ENCODE measurements around the gene IL20RA. TPM values are rescaled to one million over a fixed set of nuclear protein-coding genes. Genes with fewer than 3 reads are reported as not detected.
"Not testable (repeated sequence)": the region's sequence is repeated elsewhere in the genome, so short reads cannot be mapped to it uniquely, and the experiment has no call there.

Gene IL20RA
- polyA plus RNA-seq, 4 donors: 0.81 to 3.0 (median 1.4) TPM

- H3K27me3 ChIP-seq (ENCODE audit: control insufficient read depth in 3 of 3, insufficient read depth in 3 of 3, low read length in 3 of 3): no peaks in the 10 kb centered on the region
- no peak for DNase-seq
- H3K36me3 ChIP-seq (ENCODE audit: control insufficient read depth in 3 of 3, insufficient read depth in 2 of 3, low read depth in 1 of 3, low read length in 3 of 3): no peaks in the 10 kb centered on the region
- peaks cover 0 to 5% (median 0%) of the 10 kb centered on the region in 3 donors for H3K4me1 ChIP-seq (ENCODE audit: control insufficient read depth in 3 of 3, insufficient read depth in 2 of 3, low read depth in 1 of 3, low read length in 2 of 3)
- no peaks in the 10 kb centered on the region for H3K9me3 ChIP-seq (ENCODE audit: control insufficient read depth in 2 of 2, insufficient read depth in 1 of 2, low read depth in 1 of 2, low read length in 1 of 2)
- H3K4me3 ChIP-seq (ENCODE audit: low read depth in 1 of 3, low read length in 3 of 3): no peak overlapping the region
- 89 to 96% (median 95%) methylated on average over 4 of the region's 4 CpGs for WGBS, 3 donors
- FAIRE-seq: no peak
- H3K27ac ChIP-seq (ENCODE audit: low read depth in 1 of 3, low read length in 2 of 3): no peak overlapping the region
Measured at GRCh38 chr6:137084090-137084489, 39.3 kb upstream of the IL20RA start.

GRCh38 chr6:137081997-137082396 lies 37.2 kb upstream of the IL20RA start:
- Histone ChIP-seq H3K27ac (ENCODE audit: low read depth in 1 of 3, low read length in 2 of 3) (no peak overlapping the region), H3K27me3 (ENCODE audit: control insufficient read depth in 3 of 3, insufficient read depth in 3 of 3, low read length in 3 of 3) (no peaks in the 10 kb centered on the region), H3K9me3 (ENCODE audit: control insufficient read depth in 2 of 2, insufficient read depth in 1 of 2, low read depth in 1 of 2, low read length in 1 of 2) (no peaks in the 10 kb centered on the region), H3K4me3 (ENCODE audit: low read depth in 1 of 3, low read length in 3 of 3) (no peak overlapping the region), H3K36me3 (ENCODE audit: control insufficient read depth in 3 of 3, insufficient read depth in 2 of 3, low read depth in 1 of 3, low read length in 3 of 3) (no peaks in the 10 kb centered on the region), H3K4me1 (ENCODE audit: control insufficient read depth in 3 of 3, insufficient read depth in 2 of 3, low read depth in 1 of 3, low read length in 2 of 3) (no peaks in the 10 kb centered on the region)
- DNase-seq: no peak
- FAIRE-seq: no peak
- 81 to 95% (median 93%) methylated on average over 3 of the region's 3 CpGs for WGBS, 3 donors

- DNase-seq (no peak), FAIRE-seq (no peak)
- Histone ChIP-seq H3K27ac (ENCODE audit: low read depth in 1 of 3, low read length in 2 of 3) (no peak overlapping the region), H3K27me3 (ENCODE audit: control insufficient read depth in 3 of 3, insufficient read depth in 3 of 3, low read length in 3 of 3) (no peaks in the 10 kb centered on the region), H3K4me1 (ENCODE audit: control insufficient read depth in 3 of 3, insufficient read depth in 2 of 3, low read depth in 1 of 3, low read length in 2 of 3) (no peaks in the 10 kb centered on the region), H3K9me3 (ENCODE audit: control insufficient read depth in 2 of 2, insufficient read depth in 1 of 2, low read depth in 1 of 2, low read length in 1 of 2) (no peaks in the 10 kb centered on the region), H3K4me3 (ENCODE audit: low read depth in 1 of 3, low read length in 3 of 3) (no peak overlapping the region), H3K36me3 (ENCODE audit: control insufficient read depth in 3 of 3, insufficient read depth in 2 of 3, low read depth in 1 of 3, low read length in 3 of 3) (no peaks in the 10 kb centered on the region)
- WGBS, 3 donors: 81 to 98% (median 89%) methylated on average over 4 of the region's 4 CpGs
Measured at GRCh38 chr6:137080711-137081110, 35.9 kb upstream of the IL20RA start.

GRCh38 chr6:137076277-137077068 lies 31.7 kb upstream of the IL20RA start:
- DNase-seq: peak; percentile 84 to 92
- no peak for FAIRE-seq
- WGBS, 3 donors: 63 to 69% (median 67%) methylated on average over 4 of the region's 4 CpGs
- Histone ChIP-seq H3K27ac (ENCODE audit: low read depth in 1 of 3, low read length in 2 of 3) (no peak overlapping the region), H3K4me1 (ENCODE audit: control insufficient read depth in 3 of 3, insufficient read depth in 2 of 3, low read depth in 1 of 3, low read length in 2 of 3) (no peaks in the 10 kb centered on the region), H3K9me3 (ENCODE audit: control insufficient read depth in 2 of 2, insufficient read depth in 1 of 2, low read depth in 1 of 2, low read length in 1 of 2) (no peaks in the 10 kb centered on the region), H3K27me3 (ENCODE audit: control insufficient read depth in 3 of 3, insufficient read depth in 3 of 3, low read length in 3 of 3) (no peaks in the 10 kb centered on the region), H3K4me3 (ENCODE audit: low read depth in 1 of 3, low read length in 3 of 3) (no peak overlapping the region), H3K36me3 (ENCODE audit: control insufficient read depth in 3 of 3, insufficient read depth in 2 of 3, low read depth in 1 of 3, low read length in 3 of 3) (no peaks in the 10 kb centered on the region)

- not testable (repeated sequence) for H3K4me1 ChIP-seq (ENCODE audit: control insufficient read depth in 3 of 3, insufficient read depth in 2 of 3, low read depth in 1 of 3, low read length in 2 of 3); H3K4me3 ChIP-seq (ENCODE audit: low read depth in 1 of 3, low read length in 3 of 3); H3K36me3 ChIP-seq (ENCODE audit: control insufficient read depth in 3 of 3, insufficient read depth in 2 of 3, low read depth in 1 of 3, low read length in 3 of 3); H3K27me3 ChIP-seq (ENCODE audit: control insufficient read depth in 3 of 3, insufficient read depth in 3 of 3, low read length in 3 of 3); FAIRE-seq; H3K9me3 ChIP-seq (ENCODE audit: control insufficient read depth in 2 of 2, insufficient read depth in 1 of 2, low read depth in 1 of 2, low read length in 1 of 2); H3K27ac ChIP-seq (ENCODE audit: low read depth in 1 of 3, low read length in 2 of 3); DNase-seq
- 85 to 88% (median 87%) methylated on average over 2 to 3 of the region's 3 CpGs for WGBS, 3 donors
Measured at GRCh38 chr6:137075790-137076189, 31.0 kb upstream of the IL20RA start.

GRCh38 chr6:137070303-137070702 lies 25.5 kb upstream of the IL20RA start:
- H3K36me3 ChIP-seq (ENCODE audit: control insufficient read depth in 3 of 3, insufficient read depth in 2 of 3, low read depth in 1 of 3, low read length in 3 of 3): no peaks in the 10 kb centered on the region
- H3K4me3 ChIP-seq (ENCODE audit: low read depth in 1 of 3, low read length in 3 of 3): no peak overlapping the region
- H3K27ac ChIP-seq (ENCODE audit: low read depth in 1 of 3, low read length in 2 of 3): no peak overlapping the region
- DNase-seq (no peak), FAIRE-seq (no peak)
- WGBS, 3 donors: 60 to 82% (median 61%) methylated on average over 5 of the region's 5 CpGs
- no peaks in the 10 kb centered on the region for H3K4me1 ChIP-seq (ENCODE audit: control insufficient read depth in 3 of 3, insufficient read depth in 2 of 3, low read depth in 1 of 3, low read length in 2 of 3)
- H3K9me3 ChIP-seq (ENCODE audit: control insufficient read depth in 2 of 2, insufficient read depth in 1 of 2, low read depth in 1 of 2, low read length in 1 of 2): no peaks in the 10 kb centered on the region
- peaks cover 0 to 9% (median 4%) of the 10 kb centered on the region in 3 donors for H3K27me3 ChIP-seq (ENCODE audit: control insufficient read depth in 3 of 3, insufficient read depth in 3 of 3, low read length in 3 of 3)

GRCh38 chr6:137067399-137067798 lies 22.6 kb upstream of the IL20RA start:
- no peak overlapping the region for H3K4me3 ChIP-seq (ENCODE audit: low read depth in 1 of 3, low read length in 3 of 3)
- WGBS, 3 donors: 74 to 81% (median 79%) methylated on average over 2 of the region's 2 CpGs
- H3K9me3 ChIP-seq (ENCODE audit: control insufficient read depth in 2 of 2, insufficient read depth in 1 of 2, low read depth in 1 of 2, low read length in 1 of 2): no peaks in the 10 kb centered on the region
- peaks cover 0 to 9% (median 4%) of the 10 kb centered on the region in 3 donors for H3K27me3 ChIP-seq (ENCODE audit: control insufficient read depth in 3 of 3, insufficient read depth in 3 of 3, low read length in 3 of 3)
- no peaks in the 10 kb centered on the region for H3K36me3 ChIP-seq (ENCODE audit: control insufficient read depth in 3 of 3, insufficient read depth in 2 of 3, low read depth in 1 of 3, low read length in 3 of 3)
- no peak overlapping the region for H3K27ac ChIP-seq (ENCODE audit: low read depth in 1 of 3, low read length in 2 of 3)
- FAIRE-seq: no peak
- no peak for DNase-seq
- no peaks in the 10 kb centered on the region for H3K4me1 ChIP-seq (ENCODE audit: control insufficient read depth in 3 of 3, insufficient read depth in 2 of 3, low read depth in 1 of 3, low read length in 2 of 3)

GRCh38 chr6:137058037-137058436 lies 13.3 kb upstream of the IL20RA start:
- DNase-seq (no peak), FAIRE-seq (no peak)
- Histone ChIP-seq H3K4me3 (ENCODE audit: low read depth in 1 of 3, low read length in 3 of 3) (no peak overlapping the region), H3K4me1 (ENCODE audit: control insufficient read depth in 3 of 3, insufficient read depth in 2 of 3, low read depth in 1 of 3, low read length in 2 of 3) (no peaks in the 10 kb centered on the region), H3K27ac (ENCODE audit: low read depth in 1 of 3, low read length in 2 of 3) (no peak overlapping the region), H3K36me3 (ENCODE audit: control insufficient read depth in 3 of 3, insufficient read depth in 2 of 3, low read depth in 1 of 3, low read length in 3 of 3) (no peaks in the 10 kb centered on the region), H3K27me3 (ENCODE audit: control insufficient read depth in 3 of 3, insufficient read depth in 3 of 3, low read length in 3 of 3) (no peaks in the 10 kb centered on the region), H3K9me3 (ENCODE audit: control insufficient read depth in 2 of 2, insufficient read depth in 1 of 2, low read depth in 1 of 2, low read length in 1 of 2) (no peaks in the 10 kb centered on the region)
- 90 to 97% (median 91%) methylated on average over 3 of the region's 3 CpGs for WGBS, 3 donors
